Endothelial cell of umbilical vein (primary cell): ENCODE measurements around the gene PARP9. TPM values are rescaled to one million over a fixed set of nuclear protein-coding genes. Genes with fewer than 3 reads are reported as not detected.
A peak's percentile ranks its signal among the peaks of the same experiment; 100 is the strongest.

Source experiments
- BruUV-seq: library from RNA; stranded (reverse); fragments of 400-500 nt; replicated peaks from 2 replicates; lab custom pipeline; 2021; lab: Mats Ljungman, UMichigan
- CTCF ChIA-PET: fragments of 300-600, 350-600 bp; sonication (Branson Sonifier 250); formaldehyde crosslinking; loops from one replicate; lab custom pipeline; 2021; ENCODE audit warnings: antibody characterized with exemption, inconsistent platforms; lab: Charles Lee
- POLR2A ChIA-PET: fragments of 300-600, 350-600 bp; sonication (Branson Sonifier 250); formaldehyde crosslinking; loops from one replicate; lab custom pipeline; 2021; ENCODE audit warnings: antibody characterized with exemption, inconsistent platforms; lab: Charles Lee
- DNase-seq: peaks from one replicate; pipeline ENCODE4 v3.0.0-alpha.2; 2011; ENCODE audit warnings: low read depth, low spot score
- FAIRE-seq: peaks from 2 replicates; lab custom pipeline; 2011; peaks lifted over from hg19 to GRCh38; lab: Jason Lieb, UNC
- H2AFZ ChIP-seq: 2 replicates; pipeline ENCODE4 v1.6.0; 2012; ENCODE audit warnings: low read depth, low read length, control low read depth, inconsistent platforms
- H3K27ac ChIP-seq: 2 replicates; pipeline ENCODE4 v1.5.1; 2011; ENCODE audit warnings: low read depth, mild to moderate bottlenecking, control low read depth, low read length, moderate library complexity; ENCODE audit not compliant: insufficient read depth
- H3K27me3 ChIP-seq, 2 experiments: 2 replicates each; pipeline versions ENCODE4 v1.6.0 to v1.6.1; 2011; ENCODE audit warnings: low read length in 2 of 2, mixed read lengths in 1 of 2; ENCODE audit not compliant: control insufficient read depth in 2 of 2, insufficient read depth in 2 of 2
- H3K36me3 ChIP-seq, 2 experiments: 2 replicates in 1 of 2; 3 replicates in 1 of 2; pipeline ENCODE4 v1.5.1; 2011; ENCODE audit warnings: low read length in 2 of 2, mild to moderate bottlenecking in 1 of 2, moderate library complexity in 1 of 2; ENCODE audit not compliant: control insufficient read depth in 2 of 2, insufficient read depth in 2 of 2; ENCODE audit errors: extremely low read depth in 1 of 2
- H3K4me1 ChIP-seq: 3 replicates; pipeline ENCODE4 v1.5.1; 2011; ENCODE audit warnings: mild to moderate bottlenecking, low read length; ENCODE audit not compliant: control insufficient read depth, insufficient read depth; ENCODE audit errors: extremely low read depth
- H3K4me2 ChIP-seq: 2 replicates; pipeline ENCODE4 v1.6.1; 2011; ENCODE audit warnings: low read length, control low read depth, mixed read lengths; ENCODE audit not compliant: insufficient read depth
- H3K4me3 ChIP-seq, 3 experiments: fragments of 200-600 bp in 1 of 3; sonication (generic), shearing (Covaris generic) in 1 of 3; replicated peaks in 1 of 3; 2 replicates each; pipeline ENCODE4 v1.5.1; 2011 to 2016; ENCODE audit warnings: control low read depth in 3 of 3, low read length in 3 of 3, mild to moderate bottlenecking in 2 of 3, inconsistent platforms in 1 of 3, low read depth in 1 of 3, moderate library complexity in 1 of 3; ENCODE audit not compliant: insufficient read depth in 1 of 3
- H3K79me2 ChIP-seq: 2 replicates; pipeline ENCODE4 v1.6.0; 2012; ENCODE audit warnings: low read length, inconsistent platforms; ENCODE audit not compliant: control insufficient read depth, insufficient read depth
- H3K9ac ChIP-seq: replicated peaks from 2 replicates; pipeline ENCODE3; 2011; ENCODE audit warnings: low read length, control low read depth; ENCODE audit not compliant: insufficient read depth; ENCODE audit errors: extremely low read depth
- H3K9me1 ChIP-seq: replicated peaks from 3 replicates; pipeline ENCODE4 v1.6.0; 2011; ENCODE audit warnings: mild to moderate bottlenecking, low read length; ENCODE audit not compliant: control insufficient read depth, insufficient read depth; ENCODE audit errors: extremely low read depth
- H3K9me3 ChIP-seq: replicated peaks from 2 replicates; pipeline ENCODE4 v1.5.1; 2012; ENCODE audit warnings: low read length, inconsistent platforms; ENCODE audit not compliant: control insufficient read depth, insufficient read depth
- H4K20me1 ChIP-seq: replicated peaks from 2 replicates; pipeline ENCODE3; 2011; ENCODE audit warnings: mild to moderate bottlenecking, low read length; ENCODE audit not compliant: control insufficient read depth, insufficient read depth; ENCODE audit errors: extremely low read depth
- EZH2 ChIP-seq: IDR thresholded peaks from 2 replicates; pipeline ENCODE4 v1.6.1; 2012; ENCODE audit warnings: borderline replicate concordance, low read depth, mild to moderate bottlenecking, moderate library complexity, low read length, inconsistent platforms; ENCODE audit not compliant: severe bottlenecking
- FOS ChIP-seq: IDR thresholded peaks from 2 replicates; pipeline ENCODE4 v1.6.1; 2011; ENCODE audit warnings: mild to moderate bottlenecking, low read length, moderate library complexity, borderline replicate concordance; ENCODE audit not compliant: insufficient read depth
- GATA2 ChIP-seq: IDR thresholded peaks from 2 replicates; pipeline ENCODE4 v1.7.0; 2011; ENCODE audit warnings: low read depth, mild to moderate bottlenecking, moderate library complexity, mixed read lengths, low read length; ENCODE audit not compliant: insufficient read length, insufficient read depth
- JUN ChIP-seq: IDR thresholded peaks from 2 replicates; pipeline ENCODE4 v1.6.1; 2011; ENCODE audit warnings: borderline replicate concordance, low read depth; ENCODE audit not compliant: insufficient read length, insufficient read depth
- MYC ChIP-seq: IDR thresholded peaks from one replicate; pipeline ENCODE4 v1.6.1; 2011; ENCODE audit warnings: mild to moderate bottlenecking, low read depth, low read length
- POLR2A ChIP-seq: IDR thresholded peaks from 2 replicates; pipeline ENCODE4 v1.6.1; 2012; ENCODE audit warnings: low read depth, mild to moderate bottlenecking, control low read depth, low read length
- POLR2AphosphoS5 ChIP-seq: IDR thresholded peaks from 2 replicates; pipeline ENCODE4 v1.6.1; 2012; ENCODE audit warnings: low read depth, mild to moderate bottlenecking, control low read depth, low read length, moderate library complexity; ENCODE audit not compliant: insufficient read depth
- dilution Hi-C: fragments of 300-500 bp; cut with MboI; formaldehyde crosslinking; loops from one replicate; pipeline ENCODE4 v1.15.0; 2019; ENCODE audit warnings: low sequenced_read_pairs; ENCODE audit not compliant: extremely low pct_ligation_motif_present
- intact Hi-C: fragments of 100-400 bp; cut with micrococcal nuclease; formaldehyde crosslinking; loops from one replicate; pipeline ENCODE4 v1.10.0; 2022
- polyA plus RNA-seq, 4 experiments: library from polyadenylated mRNA; depleted of rRNA in 3 of 4; stranded (reverse) in 3 of 4; unstranded in 1 of 4; fragments of >200 nt; gene quantifications; 2 replicates each; pipeline versions ENCODE4 v1.2.1 to v1.2.3, GENCODE V29; 2011 to 2012; ENCODE audit warnings: missing spikeins in 1 of 4
- total RNA-seq: library from RNA; stranded (reverse); gene quantifications from 2 replicates; pipeline ENCODE4 v1.2.3, GENCODE V29; 2021
- TF ChIP-seq, protein P1 (sequence below): IDR thresholded peaks from 2 replicates; pipeline ENCODE4 v1.6.1; 2011; ENCODE audit not compliant: insufficient read depth, insufficient read length
- TF ChIP-seq, protein P2 (sequence below), 2 donors: IDR thresholded peaks; 1 replicate in 1 of 2; 2 replicates in 1 of 2; pipeline ENCODE4 v1.5.1; 2011; ENCODE audit warnings: low read length in 2 of 2, mild to moderate bottlenecking in 2 of 2, moderate library complexity in 2 of 2, control low read depth in 1 of 2, inconsistent platforms in 1 of 2, low read depth in 1 of 2; ENCODE audit not compliant: insufficient read depth in 1 of 2; ENCODE audit errors: extremely low read depth in 1 of 2

Gene PARP9
- total and polyA plus RNA-seq, 2 donors (not counting 3 experiments of a cell fraction or from before 2014, with no cell fraction given) = 10.1 to 12.5 TPM

DNA sequence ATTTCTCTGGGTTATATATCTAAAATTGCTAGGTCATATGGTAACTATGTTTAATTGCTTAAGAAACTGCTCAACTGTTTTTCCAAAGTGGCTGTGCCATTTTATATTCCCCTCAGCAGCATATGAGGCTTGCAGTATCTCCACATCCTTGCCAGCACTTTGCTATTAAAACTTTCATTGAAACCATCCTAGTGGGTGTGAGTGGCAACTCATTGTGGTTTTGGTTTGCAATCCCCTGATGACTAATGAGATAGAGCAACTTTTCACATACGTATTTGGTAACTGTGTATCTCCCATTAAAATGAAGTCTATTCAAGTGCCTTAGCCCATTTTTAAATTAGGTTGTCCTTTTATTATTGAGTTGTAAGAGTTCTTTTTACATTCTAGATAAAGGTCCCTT lies 66.7 kb downstream of the PARP9 start:
- FAIRE-seq (no peak), DNase-seq (no peak)
- POLR2A ChIA-PET = no interaction called here
- Histone ChIP-seq H3K27ac (no peak overlapping the region), H3K4me2 (no peak overlapping the region), H3K9ac (no peak overlapping the region), H3K27me3 (no peaks in the 10 kb centered on the region), H3K79me2 (peaks cover 84% of the 10 kb centered on the region), H3K4me3 (no peak overlapping the region), H3K9me3 (no peaks in the 10 kb centered on the region), H3K9me1 (no peaks in the 10 kb centered on the region), H4K20me1 (peaks cover 15% of the 10 kb centered on the region), H3K4me1 (no peaks in the 10 kb centered on the region), H2AFZ (no peak overlapping the region), H3K36me3 (peaks cover 0 to 6% of the 10 kb centered on the region in 2 experiments)
- no peak for TF ChIP-seq POLR2AphosphoS5
- TF ChIP-seq FOS = peak; percentile 23
- dilution Hi-C loops = no loop called here
- intact Hi-C loops = no loop called here
- BruUV-seq = no TSS peak
- CTCF ChIA-PET = interaction anchor here (0.9 to 1.8 kb wide), 3 partner anchors 12 to 182 kb away, joined by 3 to 4 read pairs (median 3); no protein-coding TSS in a partner anchor

DNA sequence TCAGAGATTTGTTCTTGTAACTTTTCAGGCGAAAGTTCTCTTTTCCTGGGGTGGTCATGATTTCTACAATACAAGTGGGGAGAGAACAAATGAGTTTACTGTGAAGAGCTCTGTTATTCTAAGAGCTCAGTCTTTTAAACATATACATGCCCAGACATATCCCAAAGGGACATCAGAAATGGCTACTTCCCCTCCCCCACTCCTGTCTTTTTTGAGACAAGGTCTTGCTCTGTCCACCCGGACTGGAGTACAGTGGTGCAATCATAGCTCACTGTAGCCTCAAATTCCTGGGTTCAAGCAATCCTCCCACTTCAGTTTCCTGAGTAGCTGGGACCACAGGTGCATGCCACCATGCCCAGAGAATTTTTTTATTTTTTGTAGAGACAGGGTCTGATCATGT lies 67.6 kb downstream of the PARP9 start:
- no peak overlapping the region for H3K4me2 ChIP-seq
- ChIA-PET CTCF (interaction anchor here (0.7 to 1.8 kb wide), 4 partner anchors 12 to 183 kb away, joined by 3 to 4 read pairs (median 3); no protein-coding TSS in a partner anchor), POLR2A (interaction anchor here (0.6 kb wide), 1 partner anchor 18 kb away, joined by 5 read pairs; no protein-coding TSS in a partner anchor)
- H2AFZ ChIP-seq = no peak overlapping the region
- H3K27me3 ChIP-seq = no peaks in the 10 kb centered on the region
- H3K4me1 ChIP-seq = no peaks in the 10 kb centered on the region
- no peaks in the 10 kb centered on the region for H3K9me1 ChIP-seq
- dilution Hi-C loops (no loop called here), intact Hi-C loops (no loop called here)
- H3K9ac ChIP-seq = no peak overlapping the region
- H3K9me3 ChIP-seq = no peaks in the 10 kb centered on the region
- peaks cover 0 to 6% of the 10 kb centered on the region in 2 experiments for H3K36me3 ChIP-seq
- DNase-seq = no peak
- H3K79me2 ChIP-seq = peaks cover 79% of the 10 kb centered on the region
- BruUV-seq = no TSS peak
- FAIRE-seq = no peak
- TF ChIP-seq GATA2 (no peak), FOS (no peak), POLR2A (no peak), MYC (no peak), JUN (no peak), EZH2 (no peak), POLR2AphosphoS5 (no peak)
- TF ChIP-seq, protein P1, sequence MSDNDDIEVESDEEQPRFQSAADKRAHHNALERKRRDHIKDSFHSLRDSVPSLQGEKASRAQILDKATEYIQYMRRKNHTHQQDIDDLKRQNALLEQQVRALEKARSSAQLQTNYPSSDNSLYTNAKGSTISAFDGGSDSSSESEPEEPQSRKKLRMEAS = no peak
- TF ChIP-seq, protein P2, sequence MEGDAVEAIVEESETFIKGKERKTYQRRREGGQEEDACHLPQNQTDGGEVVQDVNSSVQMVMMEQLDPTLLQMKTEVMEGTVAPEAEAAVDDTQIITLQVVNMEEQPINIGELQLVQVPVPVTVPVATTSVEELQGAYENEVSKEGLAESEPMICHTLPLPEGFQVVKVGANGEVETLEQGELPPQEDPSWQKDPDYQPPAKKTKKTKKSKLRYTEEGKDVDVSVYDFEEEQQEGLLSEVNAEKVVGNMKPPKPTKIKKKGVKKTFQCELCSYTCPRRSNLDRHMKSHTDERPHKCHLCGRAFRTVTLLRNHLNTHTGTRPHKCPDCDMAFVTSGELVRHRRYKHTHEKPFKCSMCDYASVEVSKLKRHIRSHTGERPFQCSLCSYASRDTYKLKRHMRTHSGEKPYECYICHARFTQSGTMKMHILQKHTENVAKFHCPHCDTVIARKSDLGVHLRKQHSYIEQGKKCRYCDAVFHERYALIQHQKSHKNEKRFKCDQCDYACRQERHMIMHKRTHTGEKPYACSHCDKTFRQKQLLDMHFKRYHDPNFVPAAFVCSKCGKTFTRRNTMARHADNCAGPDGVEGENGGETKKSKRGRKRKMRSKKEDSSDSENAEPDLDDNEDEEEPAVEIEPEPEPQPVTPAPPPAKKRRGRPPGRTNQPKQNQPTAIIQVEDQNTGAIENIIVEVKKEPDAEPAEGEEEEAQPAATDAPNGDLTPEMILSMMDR (IDR thresholded peaks at IDR 0.05; ENCODE audit: extremely low read depth in 1 of 2, insufficient read depth in 1 of 2, low read depth in 1 of 2, low read length in 2 of 2) = no peak
- H3K4me3 ChIP-seq = no peak overlapping the region
- H4K20me1 ChIP-seq = peaks cover 9% of the 10 kb centered on the region
- no peak overlapping the region for H3K27ac ChIP-seq
